ENCODE measurements around the gene MEN1. TPM values are rescaled to one million over a fixed set of nuclear protein-coding genes. Genes with fewer than 3 reads are reported as not detected.

Gene MEN1
- total RNA-seq, 4 donors from 2014 or later: 3.8 to 26.2 (median 14.9) TPM

DNA sequence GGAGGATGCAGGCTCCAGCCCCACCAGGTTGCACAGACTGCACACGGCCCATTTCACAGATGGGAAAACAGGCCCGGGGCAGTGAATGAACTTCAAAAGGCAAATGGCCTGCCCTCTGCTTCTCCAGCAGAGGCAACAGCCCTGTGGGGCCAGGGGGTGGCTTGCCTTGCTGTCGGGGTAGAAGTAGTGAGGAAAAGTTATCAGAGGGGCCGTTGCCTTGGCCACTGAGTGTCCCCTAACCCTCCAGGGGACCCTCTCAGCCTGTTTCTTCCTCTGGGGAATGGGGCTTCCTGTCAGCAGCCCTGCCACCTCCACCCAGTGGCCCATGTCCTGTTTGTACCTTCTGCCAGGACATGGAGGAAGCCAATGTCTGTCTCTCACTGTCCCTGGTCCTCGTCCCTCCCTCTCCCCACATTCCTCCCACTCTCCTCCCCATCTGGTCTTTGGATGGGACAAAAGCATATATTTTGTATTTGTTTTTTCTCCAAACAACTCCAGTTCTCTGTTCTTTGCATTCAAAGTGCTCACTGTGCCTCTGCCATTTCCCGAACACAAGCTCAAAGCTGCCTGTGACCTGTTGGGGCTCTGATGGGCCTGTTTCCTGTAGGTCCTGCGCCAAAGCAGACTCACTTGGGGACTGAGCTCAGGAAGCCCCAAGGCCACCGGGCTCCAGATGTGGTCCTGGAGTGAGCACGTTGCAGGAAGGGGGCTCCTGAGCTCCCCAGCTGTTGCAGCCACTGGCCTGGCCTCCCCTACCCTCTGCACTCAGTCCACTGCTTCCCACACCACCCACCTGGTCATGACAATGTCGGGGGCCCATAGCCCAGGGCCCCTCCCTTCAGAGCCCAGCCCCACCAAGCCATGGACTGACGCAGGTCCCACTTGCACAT, 16.8 kb downstream of the MEN1 start:
- no peaks in the 10 kb centered on the region for H3K36me3 ChIP-seq
- no peaks in the 10 kb centered on the region for H3K27me3 ChIP-seq
- TF ChIP-seq POLR2A (IDR thresholded peaks at IDR 0.05): no peak
- TF ChIP-seq, protein P1, sequence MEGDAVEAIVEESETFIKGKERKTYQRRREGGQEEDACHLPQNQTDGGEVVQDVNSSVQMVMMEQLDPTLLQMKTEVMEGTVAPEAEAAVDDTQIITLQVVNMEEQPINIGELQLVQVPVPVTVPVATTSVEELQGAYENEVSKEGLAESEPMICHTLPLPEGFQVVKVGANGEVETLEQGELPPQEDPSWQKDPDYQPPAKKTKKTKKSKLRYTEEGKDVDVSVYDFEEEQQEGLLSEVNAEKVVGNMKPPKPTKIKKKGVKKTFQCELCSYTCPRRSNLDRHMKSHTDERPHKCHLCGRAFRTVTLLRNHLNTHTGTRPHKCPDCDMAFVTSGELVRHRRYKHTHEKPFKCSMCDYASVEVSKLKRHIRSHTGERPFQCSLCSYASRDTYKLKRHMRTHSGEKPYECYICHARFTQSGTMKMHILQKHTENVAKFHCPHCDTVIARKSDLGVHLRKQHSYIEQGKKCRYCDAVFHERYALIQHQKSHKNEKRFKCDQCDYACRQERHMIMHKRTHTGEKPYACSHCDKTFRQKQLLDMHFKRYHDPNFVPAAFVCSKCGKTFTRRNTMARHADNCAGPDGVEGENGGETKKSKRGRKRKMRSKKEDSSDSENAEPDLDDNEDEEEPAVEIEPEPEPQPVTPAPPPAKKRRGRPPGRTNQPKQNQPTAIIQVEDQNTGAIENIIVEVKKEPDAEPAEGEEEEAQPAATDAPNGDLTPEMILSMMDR (IDR thresholded peaks at IDR 0.05): no peak
- no peak overlapping the region for H3K27ac ChIP-seq
- H3K4me1 ChIP-seq: no peaks in the 10 kb centered on the region
- no peak overlapping the region for H3K4me3 ChIP-seq
- DNase-seq: no peak
- no peaks in the 10 kb centered on the region for H3K9me3 ChIP-seq
- intact Hi-C loops (cut with DNase I; ENCODE audit: low total_unique reads): no loop called here

DNA sequence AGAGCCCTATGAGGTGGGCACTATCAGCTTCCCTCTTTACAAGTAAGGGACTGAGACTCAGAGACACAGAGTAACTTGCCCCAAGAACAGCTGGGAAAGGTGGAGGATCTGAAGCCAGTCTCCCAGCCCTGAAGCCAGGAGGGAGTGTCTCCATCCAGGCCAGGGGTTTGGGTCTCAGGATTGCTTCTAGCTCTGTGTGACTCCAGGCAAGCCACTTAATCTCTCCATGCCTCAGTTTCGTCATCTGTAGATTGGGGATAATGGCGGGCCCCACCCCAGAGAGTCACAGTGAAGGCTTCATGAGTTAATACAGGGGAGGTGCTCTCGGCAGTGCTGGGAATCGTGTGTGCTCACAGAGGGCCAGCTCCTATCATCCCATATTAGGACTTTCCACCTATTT, 17.9 kb downstream of the MEN1 start:
- H3K36me3 ChIP-seq: no peaks in the 10 kb centered on the region
- H3K4me1 ChIP-seq: no peaks in the 10 kb centered on the region
- no peaks in the 10 kb centered on the region for H3K9me3 ChIP-seq
- no peak for DNase-seq
- intact Hi-C loops (cut with DNase I; ENCODE audit: low total_unique reads): no loop called here
- H3K27ac ChIP-seq: no peak overlapping the region
- no peak overlapping the region for H3K4me3 ChIP-seq
- no peak for TF ChIP-seq POLR2A (IDR thresholded peaks at IDR 0.05)
- TF ChIP-seq, protein P1 (IDR thresholded peaks at IDR 0.05): no peak
- no peaks in the 10 kb centered on the region for H3K27me3 ChIP-seq

DNA sequence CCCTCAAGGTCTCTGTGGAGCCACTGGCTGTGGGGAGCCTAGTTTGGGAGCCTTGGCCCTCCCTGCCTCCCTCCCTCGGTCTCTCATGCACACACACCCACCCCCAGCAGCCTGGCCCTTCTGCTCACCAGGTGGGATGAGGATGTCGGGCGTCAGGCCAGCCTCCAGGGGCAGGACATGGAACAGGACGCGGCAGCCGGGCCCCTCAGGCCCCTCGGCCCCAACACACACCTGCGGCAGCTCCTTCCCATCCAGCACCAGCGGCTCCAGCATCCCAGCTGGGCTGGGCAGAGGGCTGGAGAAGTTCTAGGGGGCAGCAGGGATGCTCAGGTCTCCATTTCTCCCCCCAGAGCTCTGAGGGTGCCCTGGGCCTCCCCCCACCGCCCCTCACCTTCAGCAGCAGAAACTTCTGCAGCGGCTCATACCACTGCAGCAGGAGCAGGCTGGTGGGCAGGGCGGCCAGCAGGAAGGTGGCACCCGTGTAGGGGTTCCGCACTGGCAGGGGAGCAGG, 18.5 kb downstream of the MEN1 start:
- H3K36me3 ChIP-seq: no peaks in the 10 kb centered on the region
- no peak for DNase-seq
- TF ChIP-seq, protein P1 (IDR thresholded peaks at IDR 0.05): no peak
- TF ChIP-seq POLR2A (IDR thresholded peaks at IDR 0.05): no peak

DNA sequence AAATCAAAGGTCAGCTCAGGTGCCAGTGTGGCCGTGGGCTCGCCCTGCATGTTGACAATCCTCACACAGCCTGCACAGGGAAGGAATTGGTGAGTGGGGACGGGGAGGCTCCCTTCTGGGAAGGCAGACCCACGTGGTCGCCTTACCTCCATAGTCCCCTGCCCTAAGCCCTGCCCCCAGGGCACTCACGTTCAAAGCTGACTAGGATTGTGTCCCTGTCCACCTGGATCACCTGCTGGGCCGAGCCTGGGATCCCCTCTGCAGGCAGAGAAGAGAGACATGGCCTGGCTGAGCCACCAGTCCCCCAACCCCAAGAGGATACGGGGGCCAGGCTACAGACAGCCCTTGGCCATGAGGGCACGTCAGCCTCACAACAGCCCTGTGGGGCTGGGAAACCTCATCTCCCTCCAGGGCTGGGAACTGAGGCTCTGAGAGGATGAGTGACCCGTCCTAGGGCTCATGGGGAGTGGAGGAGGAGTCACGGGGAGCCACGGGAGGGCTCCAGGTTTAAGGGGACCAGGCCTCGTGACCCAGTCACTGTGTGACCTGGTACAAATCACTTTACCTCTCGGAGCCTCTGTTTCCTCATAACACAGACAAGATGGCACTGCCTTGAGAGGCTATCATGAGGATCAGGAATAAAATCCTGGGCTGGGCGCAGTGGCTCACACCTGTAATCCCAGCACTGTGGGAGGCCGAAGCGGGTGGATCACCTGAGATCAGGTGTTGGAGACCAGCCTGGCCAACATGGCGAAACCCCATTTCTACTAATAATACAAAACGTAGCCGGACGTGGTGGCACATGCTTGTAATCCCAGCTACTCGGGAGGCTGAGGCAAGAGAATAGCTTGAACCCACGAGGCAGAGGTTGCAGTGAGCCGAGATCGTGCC, 19.9 kb downstream of the MEN1 start:
- TF ChIP-seq, protein P1 (IDR thresholded peaks at IDR 0.05): no peak
- TF ChIP-seq POLR2A (IDR thresholded peaks at IDR 0.05): no peak
- Histone ChIP-seq H3K27ac (no peak overlapping the region), H3K9me3 (no peaks in the 10 kb centered on the region), H3K4me1 (no peaks in the 10 kb centered on the region), H3K4me3 (no peak overlapping the region), H3K27me3 (no peaks in the 10 kb centered on the region), H3K36me3 (no peaks in the 10 kb centered on the region)
- no peak for DNase-seq
- intact Hi-C loops (cut with DNase I; ENCODE audit: low total_unique reads): no loop called here

More for the DNA sequence above, 18.5 kb downstream of the MEN1 start:
- no peak overlapping the region for H3K27ac ChIP-seq
- no peak overlapping the region for H3K4me3 ChIP-seq
- no peaks in the 10 kb centered on the region for H3K9me3 ChIP-seq
- no peaks in the 10 kb centered on the region for H3K27me3 ChIP-seq
- no peaks in the 10 kb centered on the region for H3K4me1 ChIP-seq
- intact Hi-C loops (cut with DNase I; ENCODE audit: low total_unique reads): no loop called here
